Kidney epithelial cell (primary cell): Measurements from ENCODE around the gene CPT1C. TPM values are rescaled to one million over a fixed set of nuclear protein-coding genes. Genes with fewer than 3 reads are reported as not detected.

ENCODE experiments used
- DNase-seq: peaks from one replicate; pipeline ENCODE4 v3.0.0-alpha.2; 2010; ENCODE audit warnings: low read depth
- H3K27me3 ChIP-seq: 2 replicates; pipeline ENCODE4 v1.6.0; 2011; ENCODE audit warnings: low read length; ENCODE audit not compliant: control insufficient read depth, insufficient read depth
- H3K36me3 ChIP-seq: 2 replicates; pipeline ENCODE4 v1.5.1; 2011; ENCODE audit warnings: low read length; ENCODE audit not compliant: control insufficient read depth, insufficient read depth
- H3K4me3 ChIP-seq: 2 replicates; pipeline ENCODE4 v1.5.1; 2011; ENCODE audit warnings: low read depth, mild to moderate bottlenecking, control low read depth, low read length
- CTCF ChIP-seq: IDR thresholded peaks from 2 replicates; pipeline ENCODE4 v1.5.1; 2011; ENCODE audit warnings: mild to moderate bottlenecking, moderate library complexity, low read length, control low read depth, inconsistent platforms; ENCODE audit not compliant: insufficient read depth, poor library complexity, severe bottlenecking
- total RNA-seq: library from RNA; depleted of rRNA; stranded (reverse); fragments of >200 nt; gene quantifications from 2 replicates; pipeline ENCODE4 v1.2.3, GENCODE V29; 2015

CPT1C gene
- total RNA-seq, 1 donor from 2014 or later = 3.4 TPM

GRCh38 chr19:49653466-49653806, 37.5 kb upstream of the CPT1C start:
- no peak for DNase-seq
- Histone ChIP-seq H3K27me3 (no peaks in the 10 kb centered on the region), H3K4me3 (no peak overlapping the region), H3K36me3 (peaks cover 3% of the 10 kb centered on the region)
- no peak for TF ChIP-seq CTCF

- Histone ChIP-seq H3K36me3 (peaks cover 6% of the 10 kb centered on the region), H3K4me3 (no peak overlapping the region), H3K27me3 (no peaks in the 10 kb centered on the region)
- TF ChIP-seq CTCF = no peak
- no peak for DNase-seq
Measured at GRCh38 chr19:49654581-49654980, 36.3 kb upstream of the CPT1C start.

GRCh38 chr19:49655570-49656455, 35.1 kb upstream of the CPT1C start:
- no peak overlapping the region for H3K4me3 ChIP-seq
- peaks cover 7% of the 10 kb centered on the region for H3K36me3 ChIP-seq
- no peaks in the 10 kb centered on the region for H3K27me3 ChIP-seq
- no peak for TF ChIP-seq CTCF
- DNase-seq = no peak

- Histone ChIP-seq H3K27me3 (no peaks in the 10 kb centered on the region), H3K36me3 (peaks cover 7% of the 10 kb centered on the region), H3K4me3 (no peak overlapping the region)
- TF ChIP-seq CTCF = no peak
- no peak for DNase-seq
Measured at GRCh38 chr19:49656456-49657109, 34.3 kb upstream of the CPT1C start.

- no peak overlapping the region for H3K4me3 ChIP-seq
Measured at GRCh38 chr19:49657493-49658138, 33.3 kb upstream of the CPT1C start.

More at GRCh38 chr19:49657493-49658138, 33.3 kb upstream of the CPT1C start:
- no peak for DNase-seq
- H3K27me3 ChIP-seq = no peaks in the 10 kb centered on the region
- TF ChIP-seq CTCF = no peak
- peaks cover 7% of the 10 kb centered on the region for H3K36me3 ChIP-seq
